Measurements from ENCODE around the gene RNFT2. TPM values are rescaled to one million over a fixed set of nuclear protein-coding genes. Genes with fewer than 3 reads are reported as not detected.

RNFT2 gene
- total RNA-seq, 2 experiments from 2014 or later = 11.8 to 11.9 TPM

GRCh38 chr12:116876151-116876869 lies 138.2 kb downstream of the RNFT2 start:
- Mint-ChIP-seq H3K36me3 (ENCODE audit: low read depth) (no peaks in the 10 kb centered on the region), H3K27me3 (ENCODE audit: low read depth) (peaks cover 56% of the 10 kb centered on the region), H3K4me3 (no peak overlapping the region), H3K4me1 (ENCODE audit: low read depth) (peaks cover 39% of the 10 kb centered on the region), H3K27ac (no peak overlapping the region), H3K9me3 (ENCODE audit: insufficient read depth) (peaks cover 5% of the 10 kb centered on the region)
- ChIA-PET CTCF (interaction anchor here (1.4 kb wide), 1 partner anchor 172 kb away, joined by 4 read pairs; no protein-coding TSS in a partner anchor), POLR2A (no interaction called here)
- ATAC-seq = no peak
- DNase-seq = no peak

GRCh38 chr12:116878567-116879508 lies 140.7 kb downstream of the RNFT2 start:
- Mint-ChIP-seq H3K27me3 (ENCODE audit: low read depth) (peaks cover 72% of the 10 kb centered on the region), H3K4me1 (ENCODE audit: low read depth) (peaks cover 39% of the 10 kb centered on the region), H3K4me3 (peak overlapping the region; percentile 76), H3K9me3 (ENCODE audit: insufficient read depth) (peaks cover 5% of the 10 kb centered on the region), H3K36me3 (ENCODE audit: low read depth) (no peaks in the 10 kb centered on the region), H3K27ac (no peak overlapping the region)
- no peak for ATAC-seq
- POLR2A ChIA-PET = no interaction called here
- peak; percentile 25 for DNase-seq
- CTCF ChIA-PET = interaction anchor here (2.0 kb wide), 1 partner anchor 16 kb away, joined by 7 read pairs; no protein-coding TSS in a partner anchor

GRCh38 chr12:116879509-116880212 lies 141.5 kb downstream of the RNFT2 start:
- POLR2A ChIA-PET = interaction anchor here (0.6 kb wide), 1 partner anchor 65 kb away, joined by 3 read pairs; no protein-coding TSS in a partner anchor
- Mint-ChIP-seq H3K4me3 (peak overlapping the region; percentile 76), H3K36me3 (ENCODE audit: low read depth) (no peaks in the 10 kb centered on the region), H3K27ac (no peak overlapping the region), H3K9me3 (ENCODE audit: insufficient read depth) (peaks cover 3% of the 10 kb centered on the region), H3K27me3 (ENCODE audit: low read depth) (peaks cover 72% of the 10 kb centered on the region), H3K4me1 (ENCODE audit: low read depth) (peaks cover 35% of the 10 kb centered on the region)
- peak; percentile 27 for DNase-seq
- CTCF ChIA-PET = interaction anchor here (0.6 to 2.0 kb wide), 2 partner anchors 17 to 160 kb away, joined by 3 to 7 read pairs; no protein-coding TSS in a partner anchor
- peak; percentile 25 for ATAC-seq

- DNase-seq (no peak), ATAC-seq (no peak)
- H3K36me3 Mint-ChIP-seq (ENCODE audit: low read depth) = no peaks in the 10 kb centered on the region
- H3K4me1 Mint-ChIP-seq (ENCODE audit: low read depth) = peaks cover 35% of the 10 kb centered on the region
- H3K9me3 Mint-ChIP-seq (ENCODE audit: insufficient read depth) = no peaks in the 10 kb centered on the region
- no peak overlapping the region for H3K27ac Mint-ChIP-seq
- peaks cover 72% of the 10 kb centered on the region for H3K27me3 Mint-ChIP-seq (ENCODE audit: low read depth)
- CTCF ChIA-PET = interaction anchor here (0.6 to 2.0 kb wide), 3 partner anchors 17 to 177 kb away, joined by 3 to 7 read pairs (median 3); no protein-coding TSS in a partner anchor
- POLR2A ChIA-PET = interaction anchor here (0.6 kb wide), 1 partner anchor 64 kb away, joined by 3 read pairs; no protein-coding TSS in a partner anchor
- peak overlapping the region; percentile 55 for H3K4me3 Mint-ChIP-seq
Observed at GRCh38 chr12:116880213-116880816, 142.2 kb downstream of the RNFT2 start.

GRCh38 chr12:116880817-116881324 lies 142.8 kb downstream of the RNFT2 start:
- Mint-ChIP-seq H3K27me3 (ENCODE audit: low read depth) (peaks cover 71% of the 10 kb centered on the region), H3K27ac (no peak overlapping the region), H3K36me3 (ENCODE audit: low read depth) (no peaks in the 10 kb centered on the region), H3K9me3 (ENCODE audit: insufficient read depth) (no peaks in the 10 kb centered on the region), H3K4me1 (ENCODE audit: low read depth) (peaks cover 35% of the 10 kb centered on the region), H3K4me3 (peak overlapping the region; percentile 55)
- peak; percentile 45 for DNase-seq
- peak; percentile 87 for ATAC-seq
- ChIA-PET POLR2A (no interaction called here), CTCF (interaction anchor here (1.0 to 2.0 kb wide), 3 partner anchors 18 to 178 kb away, joined by 3 to 7 read pairs (median 4); no protein-coding TSS in a partner anchor)

GRCh38 chr12:116881325-116881876 lies 143.3 kb downstream of the RNFT2 start, which contains the start of gene HRK:
HRK (minus strand) TSS chr12:116881441; CDS start chr12:116881307, 134 bp downstream.
- no peaks in the 10 kb centered on the region for H3K9me3 Mint-ChIP-seq (ENCODE audit: insufficient read depth)
- H3K4me3 Mint-ChIP-seq = peak within 1 kb of the TSS; percentile 55
- H3K36me3 Mint-ChIP-seq (ENCODE audit: low read depth) = no peaks in the 10 kb centered on the region
- CTCF ChIA-PET = interaction anchor here (1.0 kb wide), 2 partner anchors 18 to 178 kb away, joined by 3 to 4 read pairs; no protein-coding TSS in a partner anchor
- ATAC-seq = no peak
- no peak within 1 kb of the TSS for H3K27ac Mint-ChIP-seq
- DNase-seq = no peak
- peaks cover 70% of the 10 kb centered on the region for H3K27me3 Mint-ChIP-seq (ENCODE audit: low read depth)
- H3K4me1 Mint-ChIP-seq (ENCODE audit: low read depth) = peaks cover 35% of the 10 kb centered on the region
- POLR2A ChIA-PET = no interaction called here

GRCh38 chr12:116881877-116882507 lies 143.9 kb downstream of the RNFT2 start:
- Mint-ChIP-seq H3K4me1 (ENCODE audit: low read depth) (peaks cover 35% of the 10 kb centered on the region), H3K4me3 (peak overlapping the region; percentile 44), H3K9me3 (ENCODE audit: insufficient read depth) (no peaks in the 10 kb centered on the region), H3K36me3 (ENCODE audit: low read depth) (no peaks in the 10 kb centered on the region), H3K27ac (no peak overlapping the region), H3K27me3 (ENCODE audit: low read depth) (peaks cover 68% of the 10 kb centered on the region)
- ChIA-PET POLR2A (no interaction called here), CTCF (interaction anchor here (0.8 to 1.3 kb wide), 4 partner anchors 8 to 178 kb away, joined by 3 to 5 read pairs (median 4); no protein-coding TSS in a partner anchor)
- DNase-seq (no peak), ATAC-seq (no peak)

GRCh38 chr12:116882742-116883141 lies 144.6 kb downstream of the RNFT2 start:
- ChIA-PET POLR2A (no interaction called here), CTCF (interaction anchor here (0.8 to 1.3 kb wide), 3 partner anchors 9 to 179 kb away, joined by 3 to 5 read pairs (median 3); no protein-coding TSS in a partner anchor)
- H3K4me3 Mint-ChIP-seq = no peak overlapping the region
- H3K27ac Mint-ChIP-seq = no peak overlapping the region
- ATAC-seq = no peak
- DNase-seq = no peak
- H3K36me3 Mint-ChIP-seq (ENCODE audit: low read depth) = no peaks in the 10 kb centered on the region
- peaks cover 67% of the 10 kb centered on the region for H3K27me3 Mint-ChIP-seq (ENCODE audit: low read depth)
- H3K4me1 Mint-ChIP-seq (ENCODE audit: low read depth) = peaks cover 35% of the 10 kb centered on the region
- H3K9me3 Mint-ChIP-seq (ENCODE audit: insufficient read depth) = no peaks in the 10 kb centered on the region

GRCh38 chr12:116884871-116885270 lies 146.8 kb downstream of the RNFT2 start:
- POLR2A ChIA-PET = no interaction called here
- Mint-ChIP-seq H3K36me3 (ENCODE audit: low read depth) (no peaks in the 10 kb centered on the region), H3K4me3 (no peak overlapping the region), H3K9me3 (ENCODE audit: insufficient read depth) (no peaks in the 10 kb centered on the region), H3K27me3 (ENCODE audit: low read depth) (peaks cover 55% of the 10 kb centered on the region), H3K27ac (no peak overlapping the region), H3K4me1 (ENCODE audit: low read depth) (peaks cover 21% of the 10 kb centered on the region)
- ATAC-seq (no peak), DNase-seq (no peak)
- CTCF ChIA-PET = no interaction called here

GRCh38 chr12:116885491-116885890 lies 147.4 kb downstream of the RNFT2 start:
- Mint-ChIP-seq H3K27me3 (ENCODE audit: low read depth) (peaks cover 49% of the 10 kb centered on the region), H3K27ac (no peak overlapping the region), H3K36me3 (ENCODE audit: low read depth) (no peaks in the 10 kb centered on the region), H3K9me3 (ENCODE audit: insufficient read depth) (no peaks in the 10 kb centered on the region), H3K4me3 (no peak overlapping the region), H3K4me1 (ENCODE audit: low read depth) (peaks cover 14% of the 10 kb centered on the region)
- ChIA-PET CTCF (no interaction called here), POLR2A (no interaction called here)
- DNase-seq = no peak
- ATAC-seq = peak; percentile 29

Measured in activated CD8-positive, alpha-beta T cell treated with anti-CD3 and anti-CD28 coated beads, Interleukin-2, amount 10 ng/mL, durations not matched to agents 7 days and 5 days (primary cell).